HL-60 (cell line): ENCODE measurements around the gene TGM1.

Experiments used
- DNase-seq, 2 experiments: peaks; one replicate each; pipeline ENCODE4 v3.0.0-alpha.2; 2010 to 2020; ENCODE audit warnings: low read depth in 1 of 2, low spot score in 1 of 2
- H3K27ac ChIP-seq: fragments of 250-450 bp; sonication (Bioruptor Pico); replicated peaks from 2 replicates; pipeline ENCODE4 v1.5.1; 2020; ENCODE audit warnings: mild to moderate bottlenecking, moderate library complexity
- H3K27me3 ChIP-seq: fragments of 250-450 bp; sonication (Bioruptor Pico); 2 replicates; pipeline ENCODE4 v1.5.1; 2021; ENCODE audit warnings: mild to moderate bottlenecking, moderate library complexity; ENCODE audit not compliant: insufficient read depth, poor library complexity, severe bottlenecking
- H3K4me3 ChIP-seq: replicated peaks from 2 replicates; pipeline ENCODE4 v1.5.1; 2011; ENCODE audit warnings: mild to moderate bottlenecking, control low read depth, low read length; ENCODE audit not compliant: insufficient read depth
- GABPA ChIP-seq: IDR thresholded peaks from 2 replicates; pipeline ENCODE4 v1.6.1; 2012; ENCODE audit warnings: low read depth
- POLR2AphosphoS5 ChIP-seq: IDR thresholded peaks from 2 replicates; pipeline ENCODE4 v1.6.1; 2012; ENCODE audit warnings: low read depth
- SPI1 ChIP-seq: IDR thresholded peaks from 2 replicates; pipeline ENCODE4 v1.6.1; 2012; ENCODE audit warnings: low read depth, mild to moderate bottlenecking, borderline replicate concordance
- TF ChIP-seq, protein P1 (sequence below): IDR thresholded peaks from 2 replicates; pipeline ENCODE4 v1.6.1; 2012; ENCODE audit warnings: low read depth; ENCODE audit not compliant: insufficient replicate concordance
- TF ChIP-seq, protein P2 (sequence below): IDR thresholded peaks from one replicate; pipeline ENCODE4 v1.5.1; 2011; ENCODE audit warnings: low read length, control low read depth, inconsistent platforms; ENCODE audit not compliant: insufficient read depth

TGM1 gene

DNA sequence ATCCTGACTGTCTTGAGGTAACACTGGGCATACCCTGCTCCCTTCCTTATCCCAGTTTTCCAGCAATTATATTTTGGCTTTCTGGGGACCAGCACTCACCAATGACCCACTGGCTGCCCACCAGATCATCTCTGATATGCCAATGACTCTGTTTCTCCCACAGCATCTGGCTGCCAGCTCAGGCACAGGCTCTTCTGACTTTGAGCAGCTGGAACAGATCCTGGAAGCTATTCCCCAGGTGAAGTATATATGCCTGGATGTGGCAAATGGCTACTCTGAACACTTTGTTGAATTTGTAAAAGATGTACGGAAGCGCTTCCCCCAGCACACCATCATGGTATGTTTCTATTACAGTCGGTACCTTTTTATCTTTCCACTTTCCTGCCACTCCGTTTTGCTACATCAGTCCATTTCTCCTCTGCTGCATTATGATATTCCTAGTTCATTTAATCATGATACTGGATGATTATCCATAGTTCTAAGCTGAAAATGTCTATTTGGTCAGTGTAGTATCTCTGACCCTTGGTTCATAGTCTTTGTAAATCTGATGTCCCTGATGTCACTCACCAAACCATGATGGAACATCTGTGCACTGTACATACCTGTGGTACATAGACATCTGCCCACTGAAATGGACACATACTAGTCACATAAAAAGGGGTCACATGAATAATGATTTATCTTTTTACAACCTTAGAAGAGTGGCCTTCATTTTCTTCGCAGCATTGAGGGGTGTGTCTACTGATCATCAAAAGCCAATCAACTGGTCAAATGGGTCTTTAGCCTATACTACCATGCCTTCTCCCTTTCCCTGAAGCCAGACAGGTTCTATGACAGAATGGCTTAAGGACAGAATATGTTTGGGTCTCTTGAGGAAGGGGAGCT, 26.9 kb downstream of the TGM1 start:
- Histone ChIP-seq H3K27ac (no peak overlapping the region), H3K4me3 (no peak overlapping the region), H3K27me3 (no peaks in the 10 kb centered on the region)
- no peak for TF ChIP-seq SPI1
- no peak for TF ChIP-seq GABPA
- TF ChIP-seq, protein P1, sequence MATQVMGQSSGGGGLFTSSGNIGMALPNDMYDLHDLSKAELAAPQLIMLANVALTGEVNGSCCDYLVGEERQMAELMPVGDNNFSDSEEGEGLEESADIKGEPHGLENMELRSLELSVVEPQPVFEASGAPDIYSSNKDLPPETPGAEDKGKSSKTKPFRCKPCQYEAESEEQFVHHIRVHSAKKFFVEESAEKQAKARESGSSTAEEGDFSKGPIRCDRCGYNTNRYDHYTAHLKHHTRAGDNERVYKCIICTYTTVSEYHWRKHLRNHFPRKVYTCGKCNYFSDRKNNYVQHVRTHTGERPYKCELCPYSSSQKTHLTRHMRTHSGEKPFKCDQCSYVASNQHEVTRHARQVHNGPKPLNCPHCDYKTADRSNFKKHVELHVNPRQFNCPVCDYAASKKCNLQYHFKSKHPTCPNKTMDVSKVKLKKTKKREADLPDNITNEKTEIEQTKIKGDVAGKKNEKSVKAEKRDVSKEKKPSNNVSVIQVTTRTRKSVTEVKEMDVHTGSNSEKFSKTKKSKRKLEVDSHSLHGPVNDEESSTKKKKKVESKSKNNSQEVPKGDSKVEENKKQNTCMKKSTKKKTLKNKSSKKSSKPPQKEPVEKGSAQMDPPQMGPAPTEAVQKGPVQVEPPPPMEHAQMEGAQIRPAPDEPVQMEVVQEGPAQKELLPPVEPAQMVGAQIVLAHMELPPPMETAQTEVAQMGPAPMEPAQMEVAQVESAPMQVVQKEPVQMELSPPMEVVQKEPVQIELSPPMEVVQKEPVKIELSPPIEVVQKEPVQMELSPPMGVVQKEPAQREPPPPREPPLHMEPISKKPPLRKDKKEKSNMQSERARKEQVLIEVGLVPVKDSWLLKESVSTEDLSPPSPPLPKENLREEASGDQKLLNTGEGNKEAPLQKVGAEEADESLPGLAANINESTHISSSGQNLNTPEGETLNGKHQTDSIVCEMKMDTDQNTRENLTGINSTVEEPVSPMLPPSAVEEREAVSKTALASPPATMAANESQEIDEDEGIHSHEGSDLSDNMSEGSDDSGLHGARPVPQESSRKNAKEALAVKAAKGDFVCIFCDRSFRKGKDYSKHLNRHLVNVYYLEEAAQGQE: no peak
- no peak for TF ChIP-seq POLR2AphosphoS5
- TF ChIP-seq, protein P2, sequence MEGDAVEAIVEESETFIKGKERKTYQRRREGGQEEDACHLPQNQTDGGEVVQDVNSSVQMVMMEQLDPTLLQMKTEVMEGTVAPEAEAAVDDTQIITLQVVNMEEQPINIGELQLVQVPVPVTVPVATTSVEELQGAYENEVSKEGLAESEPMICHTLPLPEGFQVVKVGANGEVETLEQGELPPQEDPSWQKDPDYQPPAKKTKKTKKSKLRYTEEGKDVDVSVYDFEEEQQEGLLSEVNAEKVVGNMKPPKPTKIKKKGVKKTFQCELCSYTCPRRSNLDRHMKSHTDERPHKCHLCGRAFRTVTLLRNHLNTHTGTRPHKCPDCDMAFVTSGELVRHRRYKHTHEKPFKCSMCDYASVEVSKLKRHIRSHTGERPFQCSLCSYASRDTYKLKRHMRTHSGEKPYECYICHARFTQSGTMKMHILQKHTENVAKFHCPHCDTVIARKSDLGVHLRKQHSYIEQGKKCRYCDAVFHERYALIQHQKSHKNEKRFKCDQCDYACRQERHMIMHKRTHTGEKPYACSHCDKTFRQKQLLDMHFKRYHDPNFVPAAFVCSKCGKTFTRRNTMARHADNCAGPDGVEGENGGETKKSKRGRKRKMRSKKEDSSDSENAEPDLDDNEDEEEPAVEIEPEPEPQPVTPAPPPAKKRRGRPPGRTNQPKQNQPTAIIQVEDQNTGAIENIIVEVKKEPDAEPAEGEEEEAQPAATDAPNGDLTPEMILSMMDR: no peak
- no peak for DNase-seq

DNA sequence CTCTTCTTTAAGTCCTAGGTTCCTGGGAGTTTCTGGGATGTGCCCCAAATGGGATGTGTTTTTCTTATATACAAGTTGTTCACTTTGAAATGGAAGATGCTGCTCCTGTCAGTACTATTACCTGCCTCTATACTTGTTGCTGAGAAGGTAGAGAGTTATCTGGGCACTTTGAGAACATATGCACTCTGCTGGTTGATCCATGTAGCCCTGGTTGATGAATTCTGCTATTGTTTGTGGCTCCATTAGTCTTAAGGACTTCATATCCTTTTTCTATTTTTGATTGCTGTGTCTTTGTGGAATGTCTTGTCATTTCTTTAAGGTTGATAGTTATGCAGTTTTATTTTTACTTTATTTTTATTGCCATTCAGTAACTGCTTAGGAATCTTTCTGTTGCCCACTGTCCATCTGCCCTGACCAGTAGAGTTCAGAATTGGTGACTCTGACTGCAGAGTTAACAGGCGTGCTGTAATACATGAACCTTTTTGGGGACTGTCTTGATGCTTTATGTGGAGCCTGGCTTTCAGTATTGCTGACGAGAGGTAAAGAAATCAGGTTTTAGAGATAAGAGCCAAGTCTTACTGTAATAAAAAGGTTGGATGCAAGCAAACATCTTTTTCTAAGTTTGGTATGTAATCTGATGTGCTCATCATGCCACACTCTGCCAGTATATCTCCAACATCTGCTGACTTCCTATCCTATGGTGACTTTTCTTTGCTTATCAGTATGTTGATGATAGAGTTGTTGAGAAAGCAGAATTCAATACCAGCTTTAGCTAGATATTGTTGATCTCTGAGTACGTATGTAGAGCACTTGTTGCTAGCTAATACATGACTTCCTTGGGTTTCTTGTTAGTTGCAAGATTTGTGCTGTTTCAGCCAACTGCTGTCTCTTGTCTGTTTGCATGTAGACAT, 28.6 kb downstream of the TGM1 start:
- Histone ChIP-seq H3K4me3 (no peak overlapping the region), H3K27ac (no peak overlapping the region), H3K27me3 (no peaks in the 10 kb centered on the region)
- TF ChIP-seq POLR2AphosphoS5: no peak
- TF ChIP-seq, protein P2: no peak
- TF ChIP-seq, protein P1: no peak
- TF ChIP-seq GABPA: no peak
- no peak for TF ChIP-seq SPI1
- no peak for DNase-seq

DNA sequence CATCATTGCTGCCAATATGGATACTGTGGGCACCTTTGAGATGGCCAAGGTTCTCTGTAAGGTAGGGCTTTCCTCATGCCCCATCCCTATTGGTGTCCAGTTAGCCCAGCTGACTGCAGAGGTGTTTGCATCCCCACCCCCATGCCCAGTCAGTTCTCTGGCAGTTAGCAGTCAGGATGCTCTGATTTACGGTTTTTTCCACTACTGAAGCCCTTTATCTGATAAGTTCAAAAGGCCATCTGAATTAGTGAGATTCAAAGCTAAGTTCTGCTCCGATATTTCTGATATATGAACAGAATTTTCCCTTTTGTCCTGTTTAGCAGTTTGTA, 29.5 kb downstream of the TGM1 start:
- Histone ChIP-seq H3K27me3 (no peaks in the 10 kb centered on the region), H3K4me3 (peak overlapping the region; percentile 82), H3K27ac (peak overlapping the region; percentile 83)
- TF ChIP-seq, protein P2: no peak
- TF ChIP-seq SPI1: no peak
- TF ChIP-seq GABPA: no peak
- TF ChIP-seq POLR2AphosphoS5: no peak
- TF ChIP-seq, protein P1: no peak
- DNase-seq: no peak
